ENCODE results near the gene RNF220.

The RNF220 gene

GRCh38 chr1:44632598-44632997 lies 227.5 kb downstream of the RNF220 start:
- Histone ChIP-seq H3K4me1 (ENCODE audit: control insufficient read depth in 1 of 2, insufficient read depth in 2 of 2, low read length in 2 of 2) (peaks cover 25 to 28% of the 10 kb centered on the region in 2 donors), H3K9ac (ENCODE audit: low read depth in 1 of 2, low read length in 2 of 2) (peak overlapping the region; percentile 75 to 83), H3K36me3 (ENCODE audit: control insufficient read depth in 1 of 2, insufficient read depth in 2 of 2, low read length in 2 of 2) (peaks cover 35 to 46% of the 10 kb centered on the region in 2 donors)

GRCh38 chr1:44634606-44635189 lies 229.6 kb downstream of the RNF220 start:
- H3K27me3 ChIP-seq (ENCODE audit: control insufficient read depth in 1 of 2, insufficient read depth in 2 of 2, low read length in 2 of 2), result no peaks in the 10 kb centered on the region
- no peak overlapping the region for H3K4me3 ChIP-seq (ENCODE audit: low read depth in 1 of 2, low read length in 2 of 2)
- peaks cover 52 to 67% of the 10 kb centered on the region in 2 donors for H3K36me3 ChIP-seq (ENCODE audit: control insufficient read depth in 1 of 2, insufficient read depth in 2 of 2, low read length in 2 of 2)
- no peak overlapping the region for H3K27ac ChIP-seq (ENCODE audit: low read depth, low read length)
- H3K4me1 ChIP-seq (ENCODE audit: control insufficient read depth in 1 of 2, insufficient read depth in 2 of 2, low read length in 2 of 2), result peaks cover 25 to 28% of the 10 kb centered on the region in 2 donors
- H3K9ac ChIP-seq (ENCODE audit: low read depth in 1 of 2, low read length in 2 of 2), result peak overlapping the region in 1 of 2 donors; percentile 9
- no peaks in the 10 kb centered on the region for H3K9me3 ChIP-seq (ENCODE audit: control insufficient read depth in 1 of 2, low read length in 2 of 2)

More at GRCh38 chr1:44632598-44632997, 227.5 kb downstream of the RNF220 start:
- no peaks in the 10 kb centered on the region for H3K9me3 ChIP-seq (ENCODE audit: control insufficient read depth in 1 of 2, low read length in 2 of 2)
- H3K27ac ChIP-seq (ENCODE audit: low read depth, low read length), result no peak overlapping the region
- peak overlapping the region; percentile 78 to 82 for H3K4me3 ChIP-seq (ENCODE audit: low read depth in 1 of 2, low read length in 2 of 2)
- no peaks in the 10 kb centered on the region for H3K27me3 ChIP-seq (ENCODE audit: control insufficient read depth in 1 of 2, insufficient read depth in 2 of 2, low read length in 2 of 2)

DNA sequence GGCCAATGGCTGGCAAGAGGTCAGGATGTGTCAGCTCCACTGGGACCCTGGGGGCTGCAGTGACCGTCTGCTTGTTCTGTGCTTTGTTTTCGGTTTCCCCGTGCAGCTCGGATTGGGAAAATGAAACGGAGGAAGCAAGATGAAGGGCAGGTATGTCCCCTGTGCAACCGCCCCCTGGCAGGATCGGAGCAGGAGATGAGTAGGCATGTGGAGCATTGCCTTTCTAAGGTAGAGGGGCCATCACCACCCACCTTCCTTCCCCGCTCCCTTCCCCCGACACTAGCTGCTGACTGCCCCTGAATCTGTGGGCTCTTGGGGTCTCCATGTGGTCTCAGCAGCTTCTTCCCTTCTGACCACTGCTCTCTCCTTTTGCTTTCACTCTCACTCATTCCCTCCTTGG lies 230.4 kb downstream of the RNF220 start:
- H3K4me3 ChIP-seq (ENCODE audit: low read depth in 1 of 2, low read length in 2 of 2), result no peak overlapping the region
- H3K9me3 ChIP-seq (ENCODE audit: control insufficient read depth in 1 of 2, low read length in 2 of 2), result no peaks in the 10 kb centered on the region
- H3K27me3 ChIP-seq (ENCODE audit: control insufficient read depth in 1 of 2, insufficient read depth in 2 of 2, low read length in 2 of 2), result no peaks in the 10 kb centered on the region
- H3K36me3 ChIP-seq (ENCODE audit: control insufficient read depth in 1 of 2, insufficient read depth in 2 of 2, low read length in 2 of 2), result peaks cover 57 to 74% of the 10 kb centered on the region in 2 donors
- H3K4me1 ChIP-seq (ENCODE audit: control insufficient read depth in 1 of 2, insufficient read depth in 2 of 2, low read length in 2 of 2), result peaks cover 25 to 28% of the 10 kb centered on the region in 2 donors
- no peak overlapping the region for H3K27ac ChIP-seq (ENCODE audit: low read depth, low read length)
- H3K9ac ChIP-seq (ENCODE audit: low read depth in 1 of 2, low read length in 2 of 2), result no peak overlapping the region

DNA sequence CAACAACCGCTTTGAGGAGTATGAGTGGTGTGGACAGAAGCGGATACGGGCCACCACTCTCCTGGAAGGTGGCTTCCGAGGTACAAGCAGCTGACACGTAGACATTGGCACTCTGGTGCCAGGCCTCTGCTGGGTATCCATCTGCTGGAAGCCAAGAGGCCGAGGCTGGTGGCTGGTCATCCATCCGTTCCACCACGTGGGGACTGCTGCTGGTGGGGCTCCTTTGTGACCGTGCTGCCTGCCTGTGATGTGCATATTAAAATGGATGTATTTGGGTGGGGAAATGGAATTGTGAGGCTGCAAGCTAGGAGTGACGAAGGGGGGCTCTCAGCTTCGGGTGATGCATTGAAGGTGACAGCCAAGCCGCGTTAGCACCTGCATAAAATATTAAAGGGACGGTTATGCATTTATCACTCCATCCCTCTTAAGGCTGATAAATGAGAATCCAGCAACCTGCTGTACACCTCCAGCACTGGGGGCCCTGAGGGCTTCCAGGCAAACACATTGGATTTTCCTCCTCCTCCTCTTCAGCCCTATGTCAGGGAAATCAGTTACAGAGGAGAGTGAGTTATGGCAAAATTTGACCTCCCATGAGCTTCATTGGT lies 231.1 kb downstream of the RNF220 start:
- Histone ChIP-seq H3K4me3 (ENCODE audit: low read depth in 1 of 2, low read length in 2 of 2) (no peak overlapping the region), H3K4me1 (ENCODE audit: control insufficient read depth in 1 of 2, insufficient read depth in 2 of 2, low read length in 2 of 2) (peaks cover 23 to 24% of the 10 kb centered on the region in 2 donors), H3K9ac (ENCODE audit: low read depth in 1 of 2, low read length in 2 of 2) (no peak overlapping the region), H3K27ac (ENCODE audit: low read depth, low read length) (no peak overlapping the region), H3K27me3 (ENCODE audit: control insufficient read depth in 1 of 2, insufficient read depth in 2 of 2, low read length in 2 of 2) (no peaks in the 10 kb centered on the region), H3K9me3 (ENCODE audit: control insufficient read depth in 1 of 2, low read length in 2 of 2) (no peaks in the 10 kb centered on the region), H3K36me3 (ENCODE audit: control insufficient read depth in 1 of 2, insufficient read depth in 2 of 2, low read length in 2 of 2) (peaks cover 60 to 82% of the 10 kb centered on the region in 2 donors)

GRCh38 chr1:44636688-44637598 lies 231.9 kb downstream of the RNF220 start:
- H3K9ac ChIP-seq (ENCODE audit: low read depth in 1 of 2, low read length in 2 of 2), result no peak overlapping the region
- H3K36me3 ChIP-seq (ENCODE audit: control insufficient read depth in 1 of 2, insufficient read depth in 2 of 2, low read length in 2 of 2), result peaks cover 63 to 89% of the 10 kb centered on the region in 2 donors
- H3K27ac ChIP-seq (ENCODE audit: low read depth, low read length), result no peak overlapping the region

DNA sequence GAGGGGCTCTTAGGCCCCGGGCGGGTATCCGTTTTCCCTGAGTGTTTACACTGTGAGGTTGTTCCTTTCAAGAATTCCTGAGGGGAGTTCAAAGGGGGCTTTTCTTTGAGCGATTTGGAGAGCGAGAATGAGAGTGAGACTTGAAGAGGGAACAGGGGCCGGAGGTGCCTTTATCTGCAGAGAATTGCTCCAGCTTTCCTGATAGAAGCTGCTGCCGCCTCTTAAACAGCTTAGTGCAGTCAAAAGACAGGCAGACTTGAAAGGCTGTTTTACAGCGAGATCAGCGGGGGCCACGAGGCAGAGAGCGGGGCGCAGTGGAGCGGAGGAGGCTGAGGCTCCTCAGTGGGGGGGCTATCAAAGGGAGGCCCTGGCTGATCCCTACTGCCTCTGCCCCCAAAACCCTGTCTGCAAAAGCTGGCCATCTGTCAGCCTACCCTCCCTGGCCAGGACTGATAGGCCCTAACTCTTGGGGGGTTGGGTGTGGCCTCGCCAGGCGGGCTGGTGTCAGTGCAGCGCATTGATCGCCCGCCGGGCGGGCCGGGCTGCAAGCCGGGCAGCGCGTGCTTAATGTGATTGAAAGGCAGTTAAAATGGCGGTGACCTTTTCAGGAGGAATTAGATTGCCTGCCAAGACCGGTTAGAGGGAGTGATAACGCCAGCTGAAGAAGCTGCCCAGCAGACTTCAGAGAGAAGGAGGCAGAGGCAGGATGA lies 232.8 kb downstream of the RNF220 start:
- Histone ChIP-seq H3K4me1 (ENCODE audit: control insufficient read depth in 1 of 2, insufficient read depth in 2 of 2, low read length in 2 of 2) (peaks cover 16 to 17% of the 10 kb centered on the region in 2 donors), H3K4me3 (ENCODE audit: low read depth in 1 of 2, low read length in 2 of 2) (no peak overlapping the region), H3K9me3 (ENCODE audit: control insufficient read depth in 1 of 2, low read length in 2 of 2) (no peaks in the 10 kb centered on the region), H3K9ac (ENCODE audit: low read depth in 1 of 2, low read length in 2 of 2) (no peak overlapping the region), H3K27ac (ENCODE audit: low read depth, low read length) (no peak overlapping the region), H3K27me3 (ENCODE audit: control insufficient read depth in 1 of 2, insufficient read depth in 2 of 2, low read length in 2 of 2) (no peaks in the 10 kb centered on the region), H3K36me3 (ENCODE audit: control insufficient read depth in 1 of 2, insufficient read depth in 2 of 2, low read length in 2 of 2) (peaks cover 68 to 98% of the 10 kb centered on the region in 2 donors)

More at GRCh38 chr1:44636688-44637598, 231.9 kb downstream of the RNF220 start:
- H3K4me3 ChIP-seq (ENCODE audit: low read depth in 1 of 2, low read length in 2 of 2), result no peak overlapping the region
- no peaks in the 10 kb centered on the region for H3K9me3 ChIP-seq (ENCODE audit: control insufficient read depth in 1 of 2, low read length in 2 of 2)
- no peaks in the 10 kb centered on the region for H3K27me3 ChIP-seq (ENCODE audit: control insufficient read depth in 1 of 2, insufficient read depth in 2 of 2, low read length in 2 of 2)
- H3K4me1 ChIP-seq (ENCODE audit: control insufficient read depth in 1 of 2, insufficient read depth in 2 of 2, low read length in 2 of 2), result peaks cover 20 to 21% of the 10 kb centered on the region in 2 donors

DNA sequence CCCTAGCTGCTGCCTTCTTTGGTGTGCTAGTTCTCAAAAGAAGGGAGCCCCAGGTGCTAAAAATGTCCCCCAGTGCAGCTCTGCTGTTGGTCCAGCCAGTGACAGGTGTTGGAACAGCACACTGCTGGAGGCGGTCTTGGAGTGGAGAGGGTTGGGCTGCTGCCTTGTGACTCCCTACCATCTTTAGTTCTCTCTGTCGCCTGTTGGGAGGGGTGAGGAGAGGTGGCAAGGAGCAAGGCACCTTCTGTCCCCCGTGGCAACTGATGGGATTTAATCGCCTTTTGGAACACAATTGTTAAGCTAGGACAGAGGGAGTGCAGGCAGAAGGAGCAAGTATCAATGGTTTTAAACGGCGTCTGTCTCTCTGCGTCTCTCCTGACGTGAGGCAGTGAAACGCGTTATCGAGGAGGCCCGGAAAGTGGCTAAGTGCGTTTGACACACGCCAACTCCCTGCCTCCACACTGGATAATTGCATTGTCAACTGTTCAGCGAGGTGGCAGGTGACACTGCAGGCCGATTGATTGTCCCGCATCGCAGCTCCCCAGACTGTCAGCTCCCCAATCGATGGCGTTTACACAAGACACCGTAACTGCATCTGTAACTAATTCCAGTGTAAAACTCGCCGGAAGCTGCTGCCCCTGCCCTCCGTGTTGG lies 235.3 kb downstream of the RNF220 start:
- Histone ChIP-seq H3K9me3 (ENCODE audit: control insufficient read depth in 1 of 2, low read length in 2 of 2) (no peaks in the 10 kb centered on the region), H3K4me1 (ENCODE audit: control insufficient read depth in 1 of 2, insufficient read depth in 2 of 2, low read length in 2 of 2) (peaks cover 11 to 18% of the 10 kb centered on the region in 2 donors), H3K9ac (ENCODE audit: low read depth in 1 of 2, low read length in 2 of 2) (no peak overlapping the region), H3K27ac (ENCODE audit: low read depth, low read length) (no peak overlapping the region), H3K36me3 (ENCODE audit: control insufficient read depth in 1 of 2, insufficient read depth in 2 of 2, low read length in 2 of 2) (peaks cover 69 to 100% of the 10 kb centered on the region in 2 donors), H3K4me3 (ENCODE audit: low read depth in 1 of 2, low read length in 2 of 2) (no peak overlapping the region), H3K27me3 (ENCODE audit: control insufficient read depth in 1 of 2, insufficient read depth in 2 of 2, low read length in 2 of 2) (no peaks in the 10 kb centered on the region)

DNA sequence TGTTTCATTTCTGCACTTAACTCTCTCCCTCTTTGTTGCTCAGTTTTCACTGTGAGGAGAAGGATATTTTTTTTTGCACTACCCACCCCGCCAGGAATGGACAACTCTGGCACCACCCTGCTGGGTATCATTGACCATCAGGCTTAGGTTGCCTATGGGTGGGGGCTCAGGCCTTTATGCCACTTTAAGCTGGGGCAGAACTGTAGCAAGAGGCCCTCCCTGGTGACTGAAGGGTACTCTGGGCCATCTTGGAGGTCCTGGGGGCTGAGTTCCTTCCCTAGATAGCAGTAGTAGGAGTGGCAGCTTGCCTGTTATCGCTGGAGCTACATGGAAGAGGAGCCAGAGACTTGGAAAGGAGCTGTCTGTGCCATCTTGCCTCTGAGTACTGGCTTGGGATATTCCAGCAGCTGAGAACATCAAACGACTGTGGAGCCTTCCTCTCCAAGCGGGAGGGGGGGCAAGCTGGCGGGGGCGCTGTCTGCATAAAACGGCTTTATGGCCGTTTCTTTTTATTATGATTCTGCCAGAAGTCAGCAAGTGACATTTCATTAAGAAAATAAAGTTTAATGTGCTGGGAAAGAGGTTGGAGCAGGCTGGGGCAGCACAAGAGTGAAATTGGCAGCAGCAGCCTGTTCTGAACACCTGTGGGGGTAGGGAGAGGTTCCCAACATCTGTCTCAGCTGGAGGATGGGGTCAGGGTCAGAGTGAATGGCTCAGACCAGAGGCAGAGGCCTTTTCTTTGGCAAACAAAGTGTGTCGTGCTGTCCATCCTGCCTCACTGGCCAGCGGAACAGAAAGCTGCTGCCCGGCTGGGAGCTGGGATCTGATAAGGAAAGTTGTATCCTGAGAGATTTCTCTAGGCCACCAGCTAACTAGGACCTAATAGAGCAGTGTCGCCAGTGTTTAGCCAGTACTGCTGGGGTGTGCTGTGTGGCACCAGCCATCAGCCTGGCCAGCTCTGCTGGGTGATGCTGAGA lies 236.4 kb downstream of the RNF220 start:
- Histone ChIP-seq H3K9me3 (ENCODE audit: control insufficient read depth in 1 of 2, low read length in 2 of 2) (no peaks in the 10 kb centered on the region), H3K4me1 (ENCODE audit: control insufficient read depth in 1 of 2, insufficient read depth in 2 of 2, low read length in 2 of 2) (peaks cover 21 to 27% of the 10 kb centered on the region in 2 donors), H3K36me3 (ENCODE audit: control insufficient read depth in 1 of 2, insufficient read depth in 2 of 2, low read length in 2 of 2) (peaks cover 63 to 95% of the 10 kb centered on the region in 2 donors), H3K27me3 (ENCODE audit: control insufficient read depth in 1 of 2, insufficient read depth in 2 of 2, low read length in 2 of 2) (no peaks in the 10 kb centered on the region), H3K4me3 (ENCODE audit: low read depth in 1 of 2, low read length in 2 of 2) (no peak overlapping the region), H3K9ac (ENCODE audit: low read depth in 1 of 2, low read length in 2 of 2) (no peak overlapping the region), H3K27ac (ENCODE audit: low read depth, low read length) (no peak overlapping the region)

Measured in duodenal mucosa (tissue), 2 donors.